K562 (cell line): ENCODE measurements around the gene TMEM167B. TPM values are rescaled to one million over a fixed set of nuclear protein-coding genes. Genes with fewer than 3 reads are reported as not detected.

Experiments used
- ATF2 ChIP-seq: sonication (generic); formaldehyde crosslinking; IDR thresholded peaks from 2 replicates; pipeline ENCODE4 v1.8.1; 2022; ENCODE audit warnings: missing genetic modification reagents
- BMI1 ChIP-seq: fragments of 150-350 bp; IDR thresholded peaks from 2 replicates; pipeline ENCODE4 v1.6.1; 2014; ENCODE audit warnings: low read length
- CHCHD3 ChIP-seq: fragments of 250-450 bp; sonication (Bioruptor Pico); IDR thresholded peaks from 2 replicates; pipeline ENCODE4 v2.1.2; 2022; ENCODE audit warnings: mild to moderate bottlenecking
- DEAF1 ChIP-seq: fragments of 450-650 bp; formaldehyde crosslinking; IDR thresholded peaks from 2 replicates; pipeline ENCODE4 v1.4.0; 2020; ENCODE audit warnings: mild to moderate bottlenecking, moderate library complexity
- ESRRB ChIP-seq: fragments of 250-450 bp; sonication (Bioruptor Pico); IDR thresholded peaks from 2 replicates; pipeline ENCODE4 v1.5.0; 2020; ENCODE audit warnings: mild to moderate bottlenecking, moderate library complexity, borderline replicate concordance
- EWSR1 ChIP-seq: fragments of 450-650 bp; IDR thresholded peaks from 2 replicates; pipeline ENCODE4 v1.6.1; 2018; ENCODE audit warnings: borderline replicate concordance, mild to moderate bottlenecking, low read depth, moderate library complexity; ENCODE audit not compliant: partially characterized antibody
- FOSL1 ChIP-seq: fragments of 200-800 bp; sonication (Bioruptor generic); conservative IDR thresholded peaks from 2 replicates; pipeline ENCODE4 v1.6.1; 2016; ENCODE audit warnings: missing genetic modification characterization, missing compliant biosample characterization
- HES1 ChIP-seq: fragments of 450-650 bp; IDR thresholded peaks from 2 replicates; pipeline ENCODE4 v1.6.1; 2016; ENCODE audit warnings: low read depth, mild to moderate bottlenecking, moderate library complexity
- KAT2B ChIP-seq: IDR thresholded peaks from one replicate; pipeline ENCODE4 v1.6.1; 2012; ENCODE audit warnings: low read depth, mild to moderate bottlenecking, control low read depth, inconsistent platforms, low read length, moderate library complexity
- MEF2A ChIP-seq: IDR thresholded peaks from 2 replicates; pipeline ENCODE4 v1.6.1; 2011; ENCODE audit warnings: low read depth, mild to moderate bottlenecking, low read length, moderate library complexity; ENCODE audit not compliant: control insufficient read depth
- MXD1 ChIP-seq: fragments of 250-450 bp; sonication (Bioruptor Pico); IDR thresholded peaks from 2 replicates; pipeline ENCODE4 v1.8.0; 2021; ENCODE audit warnings: borderline replicate concordance, mild to moderate bottlenecking, moderate library complexity; ENCODE audit not compliant: poor library complexity, severe bottlenecking
- NFE2L1 ChIP-seq: fragments of 450-650 bp; IDR thresholded peaks from 2 replicates; pipeline ENCODE4 v1.6.1; 2016; ENCODE audit warnings: missing genetic modification characterization, low read depth, mild to moderate bottlenecking, missing compliant biosample characterization, moderate library complexity, borderline replicate concordance
- SREBF2 ChIP-seq: sonication (generic); formaldehyde crosslinking; IDR thresholded peaks from 2 replicates; pipeline ENCODE4 v1.4.0; 2020; ENCODE audit warnings: mild to moderate bottlenecking, missing genetic modification reagents
- STAG1 ChIP-seq: sonication (generic); formaldehyde crosslinking; IDR thresholded peaks from 2 replicates; pipeline ENCODE4 v1.5.0; 2020; ENCODE audit warnings: missing genetic modification reagents, borderline replicate concordance
- TAF7 ChIP-seq: fragments of 450-650 bp; IDR thresholded peaks from 2 replicates; pipeline ENCODE4 v1.6.1; 2016; ENCODE audit warnings: missing genetic modification characterization, missing compliant biosample characterization
- ZBTB5 ChIP-seq: fragments of 450-650 bp; IDR thresholded peaks from 2 replicates; pipeline ENCODE4 v1.6.1; 2017; ENCODE audit warnings: antibody characterized with exemption
- ZNF197 ChIP-seq: fragments of 200-800 bp; sonication (Bioruptor generic); IDR thresholded peaks from 2 replicates; pipeline ENCODE4 v1.6.1; 2016; ENCODE audit warnings: low read depth, missing genetic modification characterization, missing compliant biosample characterization
- ZNF551 ChIP-seq: fragments of 250-450 bp; sonication (Bioruptor Pico); IDR thresholded peaks from 2 replicates; pipeline ENCODE4 v1.5.0; 2021; ENCODE audit warnings: mild to moderate bottlenecking, moderate library complexity
- ZNF766 ChIP-seq: fragments of 200-800 bp; sonication (Bioruptor generic); conservative IDR thresholded peaks from 2 replicates; pipeline ENCODE4 v1.6.1; 2016; ENCODE audit warnings: missing genetic modification characterization, missing compliant biosample characterization
- polyA plus RNA-seq, 8 experiments: library from polyadenylated mRNA; depleted of rRNA in 4 of 8; stranded (reverse) in 5 of 8; unstranded in 3 of 8; fragments of >200 nt; fragmentation: Nextera tagmentation in 2 of 8; fragmentation: Illumina TruSeq in 1 of 8; extraction: Ambion mirVana in 2 of 8; extraction: Trizol in 1 of 8; gene quantifications; 2 replicates each; pipeline versions ENCODE4 v1.2.1 to v1.2.3, GENCODE V29; 2011 to 2014; ENCODE audit warnings: inconsistent platforms in 1 of 8, missing spikeins in 1 of 8
- total RNA-seq, 7 experiments: library from RNA; depleted of rRNA in 6 of 7; stranded (reverse); fragments of >200 nt in 6 of 7; fragmentation: Illumina TruSeq in 2 of 7; extraction: Trizol in 2 of 7; gene quantifications; 2 replicates each; pipeline versions ENCODE4 v1.2.1 to v1.2.3, GENCODE V29; 2011 to 2021; ENCODE audit warnings: low replicate concordance in 1 of 7

Gene TMEM167B
- total and polyA plus RNA-seq, 9 of the 15 experiments (the other 6 are each of a cell fraction or from before 2014, with no cell fraction given): 17.2 to 36.4 (median 32.2) TPM

GRCh38 chr1:109091078-109091838 is 694 bp downstream of the TMEM167B start (continued):
- TF ChIP-seq ATF2 (no peak), TAF7 (tag) (no peak), ZNF766 (CRISPR knock-in tag) (0 out of 2 replicates have a peak, but pooled peaks have one; percentile 12), FOSL1 (tag) (peak; percentile 16; the same call in 1 of the 2 replicates), ZNF551 (CRISPR knock-in tag) (no peak), CHCHD3 (CRISPR knock-in tag) (peak; percentile 51; the same call in 1 of the 2 replicates), ESRRB (CRISPR knock-in tag) (no peak), ZNF197 (CRISPR knock-in tag) (no peak), HES1 (0 out of 2 replicates have a peak, but pooled peaks have one; percentile 12), SREBF2 (peak; percentile 63; the same call in 1 of the 2 replicates), EWSR1 (no peak), NFE2L1 (tag) (no peak), DEAF1 (CRISPR knock-in tag) (no peak), ZBTB5 (no peak), MEF2A (no peak), STAG1 (CRISPR knock-in tag) (no peak), BMI1 (no peak), KAT2B (no peak), MXD1 (peak; percentile 56)
